GM21360 (cell line): ENCODE results near the gene FAM163B.

Experiments
- ATAC-seq: cut with Tn5 transposase; IDR thresholded peaks from one replicate; pipeline ENCODE4 v1.9.1; 2021; ENCODE audit warnings: mild to moderate bottlenecking, moderate library complexity; ENCODE audit not compliant: unreplicated experiment

FAM163B gene

GRCh38 chr9:133553123-133553522 lies 56.1 kb downstream of the FAM163B start:
- ATAC-seq, result no peak

GRCh38 chr9:133552236-133552635 lies 57.0 kb downstream of the FAM163B start:
- no peak for ATAC-seq

GRCh38 chr9:133551446-133551845 lies 57.7 kb downstream of the FAM163B start:
- no peak for ATAC-seq

- ATAC-seq, result no peak
Measured at GRCh38 chr9:133547116-133547515, 62.1 kb downstream of the FAM163B start.

GRCh38 chr9:133546287-133546680 lies 62.9 kb downstream of the FAM163B start:
- ATAC-seq, result no peak

- no peak for ATAC-seq
Measured at GRCh38 chr9:133545494-133546286, 63.5 kb downstream of the FAM163B start.

- ATAC-seq, result no peak
Measured at GRCh38 chr9:133543772-133544467, 65.3 kb downstream of the FAM163B start.

- no peak for ATAC-seq
Measured at GRCh38 chr9:133542002-133542401, 67.2 kb downstream of the FAM163B start.

GRCh38 chr9:133540698-133541025 lies 68.5 kb downstream of the FAM163B start:
- no peak for ATAC-seq

- no peak for ATAC-seq
Measured at GRCh38 chr9:133539991-133540697, 69.0 kb downstream of the FAM163B start.

GRCh38 chr9:133538851-133539833 lies 70.0 kb downstream of the FAM163B start:
- ATAC-seq, result no peak

GRCh38 chr9:133538176-133538575 lies 71.0 kb downstream of the FAM163B start:
- ATAC-seq, result no peak

- no peak for ATAC-seq
Measured at GRCh38 chr9:133537257-133537656, 71.9 kb downstream of the FAM163B start.

GRCh38 chr9:133536536-133536935 lies 72.7 kb downstream of the FAM163B start:
- ATAC-seq, result no peak

- ATAC-seq, result no peak
Measured at GRCh38 chr9:133536080-133536479, 73.1 kb downstream of the FAM163B start.

- ATAC-seq, result no peak
Measured at GRCh38 chr9:133535306-133535877, 73.8 kb downstream of the FAM163B start.

GRCh38 chr9:133534346-133535291 lies 74.6 kb downstream of the FAM163B start, which contains the start of gene ADAMTSL2:
Gene ADAMTSL2, plus strand, starts transcription at chr9:133534704. Its CDS starts 2,009 bp downstream, at chr9:133536713.
- no peak for ATAC-seq

GRCh38 chr9:133533857-133534256 lies 75.3 kb downstream of the FAM163B start:
- ATAC-seq, result no peak
